HUES48 (cell line): ENCODE measurements around the gene KRT72.

Experiments
- H3K27ac ChIP-seq: one replicate; pipeline ENCODE4 v1.7.0; 2013; ENCODE audit warnings: low read depth, low read length, inconsistent platforms
- H3K27me3 ChIP-seq: 2 replicates; pipeline ENCODE4 v1.6.1; 2013; ENCODE audit warnings: mild to moderate bottlenecking, low read length; ENCODE audit not compliant: control insufficient read depth, insufficient read depth
- H3K36me3 ChIP-seq: 2 replicates; pipeline ENCODE4 v1.6.1; 2013; ENCODE audit warnings: low read length; ENCODE audit not compliant: control insufficient read depth, insufficient read depth
- H3K4me1 ChIP-seq: 2 replicates; pipeline ENCODE4 v1.6.1; 2013; ENCODE audit warnings: mild to moderate bottlenecking, low read length; ENCODE audit not compliant: control insufficient read depth, insufficient read depth
- H3K4me3 ChIP-seq: 2 replicates; pipeline ENCODE4 v1.5.1; 2013; ENCODE audit warnings: mild to moderate bottlenecking, low read depth, low read length
- H3K9ac ChIP-seq: 2 replicates; pipeline ENCODE4 v1.6.1; 2013; ENCODE audit warnings: mild to moderate bottlenecking, low read depth, low read length, moderate library complexity
- H3K9me3 ChIP-seq: 2 replicates; pipeline ENCODE4 v1.6.1; 2013; ENCODE audit warnings: low read length; ENCODE audit not compliant: control insufficient read depth, insufficient read depth

KRT72 gene

GRCh38 chr12:52615912-52616311 is 14.6 kb upstream of the KRT72 start:
- H3K4me3 ChIP-seq: no peak overlapping the region
- no peak overlapping the region for H3K9ac ChIP-seq
- no peaks in the 10 kb centered on the region for H3K9me3 ChIP-seq
- H3K4me1 ChIP-seq: no peaks in the 10 kb centered on the region; the same call in 1 of the 2 replicates
- no peaks in the 10 kb centered on the region for H3K36me3 ChIP-seq
- H3K27ac ChIP-seq: no peak overlapping the region
- H3K27me3 ChIP-seq: peaks cover 7% of the 10 kb centered on the region

GRCh38 chr12:52615208-52615868 is 14.1 kb upstream of the KRT72 start:
- H3K27ac ChIP-seq: no peak overlapping the region
- H3K4me1 ChIP-seq: no peaks in the 10 kb centered on the region
- H3K9me3 ChIP-seq: no peaks in the 10 kb centered on the region
- no peak overlapping the region for H3K9ac ChIP-seq
- no peaks in the 10 kb centered on the region for H3K36me3 ChIP-seq
- H3K27me3 ChIP-seq: peaks cover 11% of the 10 kb centered on the region
- H3K4me3 ChIP-seq: no peak overlapping the region

GRCh38 chr12:52614381-52615207 is 13.3 kb upstream of the KRT72 start:
- H3K27ac ChIP-seq: no peak overlapping the region
- no peaks in the 10 kb centered on the region for H3K4me1 ChIP-seq
- H3K4me3 ChIP-seq: no peak overlapping the region
- no peaks in the 10 kb centered on the region for H3K36me3 ChIP-seq
- no peaks in the 10 kb centered on the region for H3K9me3 ChIP-seq
- peaks cover 11% of the 10 kb centered on the region for H3K27me3 ChIP-seq
- H3K9ac ChIP-seq: no peak overlapping the region

- no peaks in the 10 kb centered on the region for H3K36me3 ChIP-seq
- no peak overlapping the region for H3K27ac ChIP-seq
- H3K4me1 ChIP-seq: no peaks in the 10 kb centered on the region
- peaks cover 11% of the 10 kb centered on the region for H3K27me3 ChIP-seq
- no peaks in the 10 kb centered on the region for H3K9me3 ChIP-seq
- H3K9ac ChIP-seq: no peak overlapping the region
- no peak overlapping the region for H3K4me3 ChIP-seq
Measured at GRCh38 chr12:52613384-52614030, 12.2 kb upstream of the KRT72 start.

GRCh38 chr12:52612431-52613383 is 11.4 kb upstream of the KRT72 start:
- Histone ChIP-seq H3K4me1 (no peaks in the 10 kb centered on the region), H3K27ac (no peak overlapping the region), H3K9ac (no peak overlapping the region), H3K36me3 (no peaks in the 10 kb centered on the region), H3K27me3 (peaks cover 11% of the 10 kb centered on the region), H3K9me3 (no peaks in the 10 kb centered on the region), H3K4me3 (no peak overlapping the region)

GRCh38 chr12:52611080-52611468 is 9.8 kb upstream of the KRT72 start:
- H3K4me1 ChIP-seq: no peaks in the 10 kb centered on the region
- no peak overlapping the region for H3K9ac ChIP-seq
- H3K4me3 ChIP-seq: no peak overlapping the region
- peaks cover 11% of the 10 kb centered on the region for H3K27me3 ChIP-seq
- no peak overlapping the region for H3K27ac ChIP-seq
- H3K36me3 ChIP-seq: no peaks in the 10 kb centered on the region
- no peaks in the 10 kb centered on the region for H3K9me3 ChIP-seq

GRCh38 chr12:52608826-52609630 is 7.8 kb upstream of the KRT72 start:
- Histone ChIP-seq H3K4me3 (no peak overlapping the region), H3K27ac (no peak overlapping the region), H3K36me3 (no peaks in the 10 kb centered on the region), H3K9ac (no peak overlapping the region), H3K9me3 (no peaks in the 10 kb centered on the region), H3K4me1 (no peaks in the 10 kb centered on the region), H3K27me3 (peaks cover 11% of the 10 kb centered on the region)

- H3K27ac ChIP-seq: no peak overlapping the region
- H3K4me1 ChIP-seq: no peaks in the 10 kb centered on the region
- no peak overlapping the region for H3K4me3 ChIP-seq
- H3K9me3 ChIP-seq: no peaks in the 10 kb centered on the region
- H3K9ac ChIP-seq: no peak overlapping the region
- no peaks in the 10 kb centered on the region for H3K36me3 ChIP-seq
- H3K27me3 ChIP-seq: peaks cover 11% of the 10 kb centered on the region
Measured at GRCh38 chr12:52608161-52608560, 6.9 kb upstream of the KRT72 start.

GRCh38 chr12:52607314-52607713 is 6.1 kb upstream of the KRT72 start:
- Histone ChIP-seq H3K4me1 (no peaks in the 10 kb centered on the region), H3K36me3 (no peaks in the 10 kb centered on the region), H3K9me3 (no peaks in the 10 kb centered on the region), H3K4me3 (no peak overlapping the region), H3K9ac (no peak overlapping the region), H3K27me3 (peaks cover 11% of the 10 kb centered on the region), H3K27ac (no peak overlapping the region)
